M059J (cell line): ENCODE data around the gene NLRP9. TPM values are rescaled to one million over a fixed set of nuclear protein-coding genes. Genes with fewer than 3 reads are reported as not detected.

Source experiments
- DNase-seq: peaks from one replicate; pipeline ENCODE4 v3.0.0-alpha.2; 2012; ENCODE audit warnings: low read depth
- total RNA-seq: library from RNA; depleted of rRNA; stranded (reverse); fragments of >200 nt; shearing (Covaris generic); gene quantifications from 2 replicates; pipeline ENCODE4 v1.2.3, GENCODE V29; 2014

NLRP9 gene
- total RNA-seq, 1 experiment from 2014 or later: not detected

DNA sequence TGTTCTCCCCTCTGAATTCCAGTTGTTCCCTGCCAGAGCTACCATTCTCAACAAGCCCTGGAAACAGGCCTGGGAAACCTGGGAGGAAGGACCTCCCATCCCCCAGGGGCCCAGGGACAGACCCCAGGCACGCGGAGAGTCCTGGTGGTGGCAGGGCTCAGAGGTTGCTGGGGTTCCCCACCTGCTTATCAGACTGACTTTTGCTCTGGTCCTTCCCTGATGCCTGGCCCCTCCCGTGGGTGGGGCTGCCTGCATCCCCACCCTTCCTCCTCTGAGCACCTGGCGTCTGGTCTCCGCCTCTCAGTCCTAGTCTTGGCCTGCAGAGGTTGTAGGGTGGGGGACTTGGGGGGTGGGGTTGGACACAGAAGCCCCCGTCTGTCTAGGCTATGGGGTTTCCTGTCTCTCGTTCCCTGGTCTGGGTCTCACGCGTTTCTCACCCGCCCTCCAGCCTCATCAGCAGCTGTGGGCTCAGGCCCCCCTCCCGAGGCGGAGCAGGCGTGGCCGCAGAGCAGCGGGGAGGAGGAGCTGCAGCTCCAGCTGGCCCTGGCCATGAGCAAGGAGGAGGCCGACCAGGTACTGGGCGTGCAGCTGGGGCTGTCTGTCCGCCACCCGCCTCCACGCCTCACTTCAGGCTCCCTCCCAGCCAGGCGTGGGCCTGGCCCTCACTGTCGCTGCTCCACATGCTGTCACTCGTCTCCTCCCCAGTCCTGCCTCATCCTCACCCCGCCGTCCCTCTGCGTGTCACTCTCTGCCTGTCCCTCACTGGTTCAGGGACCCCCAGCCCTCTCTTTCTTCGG is 49.6 kb downstream of the NLRP9 start:
- DNase-seq: no peak

DNA sequence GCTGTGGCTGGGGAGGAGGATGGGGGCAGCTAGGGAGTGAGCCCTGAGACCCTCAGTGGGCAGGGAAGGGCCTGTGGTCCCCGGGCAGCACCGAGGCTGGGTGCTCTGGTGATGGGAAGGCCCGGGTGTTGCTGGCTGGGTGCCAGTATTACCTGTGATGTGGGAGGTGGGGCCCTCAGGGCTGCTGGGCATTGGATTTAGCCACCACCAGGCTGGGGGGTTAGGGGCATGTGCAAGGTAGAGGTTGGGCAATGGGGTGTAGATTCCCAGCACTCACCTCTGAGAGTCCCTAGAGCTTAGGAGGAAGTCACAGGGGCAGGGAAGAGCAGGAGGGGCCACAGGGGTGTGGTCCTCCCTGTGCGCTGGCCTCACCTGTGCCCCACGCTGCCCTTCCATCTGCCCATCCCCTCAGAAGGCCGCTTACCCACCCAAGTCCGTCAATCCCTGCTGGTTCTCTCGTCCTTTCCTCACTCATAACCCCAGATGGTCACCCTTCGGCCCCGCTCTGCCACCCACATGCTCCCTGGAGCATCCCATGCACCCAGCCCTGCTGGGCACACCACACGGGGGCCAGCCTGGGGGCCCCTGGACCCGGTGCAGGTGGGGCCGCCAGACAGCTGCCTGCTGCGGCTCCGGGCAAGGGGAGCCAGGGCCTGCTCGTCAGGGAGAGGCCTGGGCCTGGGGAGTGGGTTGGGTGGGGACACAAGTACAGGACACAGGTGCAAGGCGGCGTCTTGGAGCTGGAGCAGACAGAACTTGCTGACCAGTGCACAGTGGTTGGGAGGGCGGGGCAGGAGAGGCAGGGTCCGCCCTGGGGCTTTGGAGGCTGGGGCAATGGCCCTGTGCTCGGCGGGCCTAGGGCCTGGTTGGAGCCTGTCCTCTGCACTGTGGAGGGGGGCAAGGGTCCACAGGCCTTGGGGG is 50.7 kb downstream of the NLRP9 start:
- DNase-seq: no peak

DNA sequence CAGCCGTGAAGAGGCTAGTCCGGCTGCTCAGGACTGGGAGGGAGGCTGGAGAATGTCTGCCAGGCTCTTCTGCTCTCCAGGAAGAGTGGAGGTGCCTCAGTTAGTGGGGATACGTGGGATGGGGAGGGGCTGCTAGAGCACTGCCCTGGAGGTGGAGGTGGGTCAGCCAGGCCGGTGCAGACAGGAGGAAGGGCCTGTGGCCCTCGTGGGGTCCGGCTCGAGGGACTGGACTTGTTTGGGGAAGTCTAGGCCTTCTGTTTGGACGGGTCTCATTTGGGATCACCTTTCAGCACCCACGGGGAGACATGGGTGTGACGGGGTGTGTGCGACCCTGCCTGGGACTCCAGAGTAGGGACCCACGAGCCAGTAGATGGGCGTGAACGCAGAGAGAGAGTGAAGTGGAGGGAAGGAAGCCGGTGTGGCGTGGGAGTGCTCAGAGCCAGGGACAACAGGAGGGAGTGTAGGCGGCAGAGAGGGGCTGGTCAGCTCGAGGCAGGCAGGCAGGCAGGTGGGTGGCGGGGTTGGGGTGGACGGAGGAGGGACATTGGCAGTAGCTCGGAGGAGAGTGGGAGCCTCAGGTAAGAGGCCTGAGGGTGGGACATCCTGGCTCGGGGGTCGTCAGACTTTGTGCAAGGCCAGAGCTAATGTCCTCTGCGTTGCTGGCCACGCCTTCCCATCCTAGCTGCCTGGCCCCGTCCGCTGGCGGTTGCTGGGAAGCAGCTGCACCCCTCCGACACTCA is 51.7 kb downstream of the NLRP9 start:
- DNase-seq: no peak

DNA sequence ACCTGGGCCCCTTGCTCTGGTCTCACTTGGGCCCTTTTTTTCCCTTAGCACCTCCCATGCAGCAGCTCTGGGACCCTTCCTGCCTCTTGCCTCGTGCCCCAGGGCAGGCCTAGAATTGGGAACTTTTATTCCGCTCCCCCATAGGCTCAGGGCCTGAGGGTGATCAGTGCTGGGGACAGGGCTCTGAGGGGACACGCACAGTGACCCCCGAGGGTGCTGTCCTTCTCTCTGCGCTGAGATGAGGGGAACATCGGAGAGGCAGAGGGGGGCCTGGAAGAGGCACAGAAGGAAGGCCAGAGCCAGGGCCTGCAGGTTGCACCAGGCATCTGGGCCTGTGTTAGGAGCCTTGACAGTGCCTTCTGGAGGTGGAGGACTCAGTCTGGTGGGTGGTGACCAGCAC is 52.4 kb downstream of the NLRP9 start:
- DNase-seq: no peak

DNA sequence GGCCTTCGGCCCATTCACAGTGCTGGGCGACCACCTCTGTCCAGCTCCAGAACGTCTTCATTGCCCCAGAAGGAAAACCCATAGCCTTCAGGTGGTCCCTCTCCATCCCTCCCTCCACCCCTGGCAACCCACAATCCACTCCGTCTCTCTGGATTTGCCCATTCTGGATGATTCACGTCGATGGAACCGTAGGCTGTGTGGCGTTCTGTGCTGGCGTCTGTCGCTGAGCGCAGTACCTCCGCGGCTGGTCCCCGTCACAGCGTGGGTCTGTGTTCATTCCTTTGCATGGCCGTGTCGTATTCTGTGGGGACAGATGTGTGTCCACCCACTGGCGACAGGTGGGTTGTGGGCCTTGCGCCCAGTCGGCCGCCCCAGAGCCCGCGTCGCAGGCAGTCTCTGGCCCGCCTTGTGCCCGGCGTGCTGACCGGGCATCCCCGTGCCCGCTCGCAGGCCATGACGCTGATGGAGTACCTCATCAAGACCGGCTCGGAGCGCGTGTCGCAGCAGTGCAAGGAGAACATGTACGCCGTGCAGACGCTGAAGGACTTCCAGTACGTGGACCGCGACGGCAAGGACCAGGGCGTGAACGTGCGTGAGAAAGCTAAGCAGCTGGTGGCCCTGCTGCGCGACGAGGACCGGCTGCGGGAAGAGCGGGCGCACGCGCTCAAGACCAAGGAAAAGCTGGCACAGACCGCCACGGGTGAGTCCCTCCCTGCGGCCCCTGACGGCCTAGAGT is 53.1 kb downstream of the NLRP9 start:
- no peak for DNase-seq

DNA sequence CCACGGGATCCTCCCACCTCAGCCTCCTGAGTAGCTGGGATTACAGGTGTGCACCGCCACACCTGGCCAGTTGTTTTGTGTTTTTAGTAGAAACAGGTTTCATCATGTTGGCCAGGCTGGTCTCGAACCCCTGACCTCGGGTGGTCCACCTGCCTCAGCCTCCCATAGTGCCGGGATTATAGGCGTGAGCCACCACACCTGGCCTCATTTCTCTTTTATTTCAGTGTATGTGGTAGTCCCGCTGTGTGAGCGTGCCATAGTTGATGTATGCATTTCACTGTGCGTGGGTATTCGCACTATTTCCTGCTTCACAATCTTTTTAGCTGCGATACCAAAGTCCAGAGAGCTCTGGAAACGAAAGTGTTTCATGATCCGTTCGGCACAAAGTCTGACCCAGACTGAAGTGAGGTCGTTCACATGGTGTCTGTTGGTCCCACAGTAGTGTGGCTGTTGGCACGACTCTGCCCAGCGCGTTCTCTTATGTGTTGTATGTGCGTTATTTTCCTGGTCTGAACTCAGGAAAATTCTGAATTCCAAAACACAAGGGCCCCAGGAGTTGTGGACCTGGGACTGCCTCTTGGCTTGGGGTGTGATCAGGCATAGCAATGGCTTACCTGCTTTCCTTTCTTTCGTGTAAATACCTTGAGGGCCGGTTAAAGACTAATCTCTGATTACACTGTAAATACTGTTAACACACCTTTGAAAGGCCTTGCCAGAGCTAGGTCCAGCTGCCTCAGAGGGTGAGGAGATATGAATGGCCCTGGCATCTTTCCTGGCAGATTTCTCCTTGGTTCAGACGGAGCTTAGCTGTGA is 54.5 kb downstream of the NLRP9 start:
- DNase-seq: no peak

DNA sequence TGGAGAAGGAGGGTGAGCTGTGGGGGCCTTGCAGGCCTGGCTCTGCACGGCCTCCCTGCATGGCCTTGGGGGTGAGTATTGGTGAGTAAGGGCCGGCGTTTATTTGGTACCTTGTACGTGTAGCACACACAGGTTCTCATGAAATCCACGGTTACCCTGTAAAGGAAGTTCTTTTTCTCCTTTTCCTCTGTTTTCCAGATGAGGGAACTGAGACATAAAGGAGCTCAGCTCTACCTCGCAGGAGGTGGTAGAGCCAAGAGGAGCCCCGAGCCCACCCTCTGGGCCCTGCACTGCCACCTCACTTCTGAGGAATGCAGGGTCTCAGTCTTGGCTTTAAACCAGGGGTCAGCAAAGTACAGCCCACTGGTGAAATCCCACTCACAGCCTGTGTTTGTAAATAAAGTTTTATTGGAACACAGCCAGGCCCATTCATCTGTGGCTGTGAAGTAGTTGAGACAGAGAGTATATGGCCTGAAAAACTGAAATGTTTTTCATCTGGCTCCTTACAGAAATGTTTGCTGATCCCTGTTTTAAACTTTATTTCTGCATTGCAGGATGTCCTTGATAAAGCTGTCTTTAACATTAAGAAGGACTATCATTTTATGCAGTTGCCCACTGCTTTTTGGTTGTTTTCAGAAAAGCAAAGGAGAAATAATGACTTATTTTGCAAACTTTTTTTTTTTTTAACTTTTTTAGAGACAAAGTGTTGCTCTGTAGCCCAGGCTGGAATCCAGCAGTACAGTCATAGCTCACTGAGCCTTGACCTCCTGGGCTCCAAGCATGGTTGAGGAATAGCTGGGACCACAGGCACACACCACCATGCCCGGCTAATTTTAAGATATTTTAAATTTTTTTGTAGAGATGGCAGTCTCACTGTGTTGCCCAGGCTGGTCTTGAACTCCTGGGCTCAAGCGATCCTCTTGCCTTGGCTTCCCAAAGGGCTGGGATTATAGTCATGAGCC is 56.8 kb downstream of the NLRP9 start:
- DNase-seq: no peak

DNA sequence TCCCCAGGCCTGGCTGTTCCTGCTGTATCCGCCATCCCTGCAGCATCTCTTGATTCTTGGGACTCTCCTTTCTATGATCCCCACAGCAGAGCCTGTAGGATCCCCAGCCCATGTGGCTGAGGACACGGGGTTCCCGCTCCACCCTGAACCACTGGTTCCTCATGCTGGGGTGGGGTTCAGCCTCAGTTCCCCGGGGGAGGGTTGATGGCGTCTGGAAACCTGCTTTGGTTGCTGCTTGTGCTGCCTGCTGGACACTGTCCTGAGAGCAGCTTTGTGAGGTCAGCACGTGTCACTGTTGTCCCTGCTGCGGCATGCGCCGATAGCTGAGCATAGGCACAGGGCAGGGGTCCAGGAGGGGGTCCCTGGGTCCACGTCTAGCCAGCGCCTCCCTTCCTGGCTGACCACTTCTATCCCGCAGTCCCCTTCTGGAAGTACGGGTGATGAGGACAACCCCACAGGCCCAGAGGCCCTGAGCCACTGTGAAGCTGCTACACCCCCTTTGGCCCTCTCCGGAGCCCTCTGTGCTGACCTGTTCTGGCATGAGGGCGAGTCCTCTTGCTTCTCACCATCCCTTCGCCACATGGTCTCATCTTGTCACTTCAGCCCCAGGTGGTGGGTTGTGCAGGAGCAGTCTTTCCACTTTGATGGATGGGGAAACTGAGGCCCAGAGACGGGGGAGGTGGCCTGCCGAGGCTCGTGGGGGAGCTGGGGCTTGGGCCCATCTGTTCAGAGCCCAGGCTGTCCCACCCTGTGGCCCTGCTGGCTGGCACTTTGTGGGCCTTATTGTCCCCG is 57.7 kb downstream of the NLRP9 start:
- no peak for DNase-seq

DNA sequence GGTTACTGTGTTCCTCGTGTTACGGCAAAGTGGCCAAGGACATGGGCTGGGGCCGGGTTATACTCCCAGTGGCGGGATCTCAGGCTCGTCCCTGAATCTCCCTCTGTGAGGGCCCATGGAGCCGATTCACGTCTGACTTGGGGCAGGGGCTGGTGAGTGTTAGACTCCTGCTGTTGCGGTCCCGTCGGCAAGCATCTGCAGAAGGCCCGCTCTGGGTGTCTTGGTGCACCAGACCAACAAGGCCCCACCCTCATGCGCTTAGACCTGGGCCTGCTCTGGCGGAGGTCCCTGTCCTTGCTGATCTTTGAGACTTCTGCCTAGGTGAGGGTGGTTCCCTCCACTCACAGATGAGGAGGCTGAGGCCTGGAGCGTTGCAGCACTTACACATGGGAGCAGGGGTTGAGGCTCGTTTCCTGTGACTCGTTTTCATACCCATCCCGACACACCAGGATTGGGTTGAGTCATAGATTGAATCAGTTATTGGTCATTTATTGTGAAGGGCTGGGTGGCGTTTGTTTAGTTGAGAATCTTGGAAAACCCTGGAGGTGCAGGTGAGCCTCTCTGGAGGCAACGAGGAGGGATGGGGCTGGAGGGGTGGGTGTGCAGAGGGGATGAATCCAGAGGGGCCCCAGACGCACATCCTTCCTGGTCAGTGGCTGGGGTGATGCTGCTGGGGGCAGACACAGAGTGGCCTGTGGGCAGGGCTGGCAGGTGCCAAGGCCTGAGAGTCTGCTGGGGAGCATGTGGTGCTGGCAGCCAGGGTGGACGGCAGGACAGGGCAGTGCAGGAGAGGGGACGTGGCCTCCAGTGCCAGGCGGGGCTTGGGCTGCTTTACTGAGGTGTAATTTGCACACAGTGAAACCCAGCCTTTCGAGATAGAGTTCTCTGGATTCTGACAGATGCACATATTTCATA is 58.6 kb downstream of the NLRP9 start:
- peak; percentile 39 for DNase-seq

DNA sequence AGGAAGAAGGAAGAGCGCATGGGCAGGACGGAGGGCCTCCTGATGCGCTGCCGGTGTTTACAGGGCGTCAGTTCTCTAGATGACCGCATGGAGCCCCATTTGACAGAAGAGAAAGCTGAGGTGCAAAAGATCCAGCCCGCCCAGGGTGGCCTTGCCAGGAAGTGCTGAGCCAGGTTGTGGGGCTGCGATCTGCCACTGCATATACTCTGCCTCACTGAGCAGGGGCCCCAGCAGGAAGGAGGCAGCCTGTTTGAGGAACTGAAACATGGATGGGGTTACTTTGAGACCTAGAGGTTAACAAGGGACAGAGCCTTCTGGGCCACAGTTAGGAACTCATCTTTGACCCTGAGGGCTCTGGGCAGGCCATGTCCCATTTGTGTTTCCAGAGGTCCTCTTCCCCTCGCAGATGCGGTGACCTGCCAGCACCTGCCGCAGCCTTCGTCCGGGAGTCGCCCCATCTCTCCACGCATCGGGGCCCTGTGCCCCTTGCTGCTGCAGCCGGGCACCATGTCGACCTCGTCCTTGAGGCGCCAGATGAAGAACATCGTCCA is 60.0 kb downstream of the NLRP9 start:
- DNase-seq: no peak

DNA sequence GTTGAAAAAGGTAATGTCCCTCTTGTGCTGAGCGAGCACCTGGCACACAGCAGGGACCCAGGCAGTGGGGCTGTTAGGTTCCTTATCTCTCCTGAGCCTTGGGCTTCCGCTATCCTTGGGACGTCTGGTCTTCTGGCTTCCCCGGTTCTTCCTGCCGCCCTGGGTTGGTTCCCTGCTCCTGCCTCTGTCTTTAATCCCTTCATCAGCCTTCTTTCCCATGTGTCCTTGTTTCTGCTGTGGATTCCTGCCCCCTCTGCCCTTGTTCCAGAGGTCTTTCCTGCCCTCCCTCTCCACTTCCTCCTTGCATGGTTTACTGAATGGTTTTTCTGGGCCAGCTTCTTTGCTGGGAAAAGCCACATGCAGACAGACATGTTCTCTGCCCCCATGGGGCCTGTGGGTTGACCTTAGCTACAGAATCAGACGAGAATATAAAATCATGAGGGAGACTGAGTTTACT is 60.6 kb downstream of the NLRP9 start:
- no peak for DNase-seq

DNA sequence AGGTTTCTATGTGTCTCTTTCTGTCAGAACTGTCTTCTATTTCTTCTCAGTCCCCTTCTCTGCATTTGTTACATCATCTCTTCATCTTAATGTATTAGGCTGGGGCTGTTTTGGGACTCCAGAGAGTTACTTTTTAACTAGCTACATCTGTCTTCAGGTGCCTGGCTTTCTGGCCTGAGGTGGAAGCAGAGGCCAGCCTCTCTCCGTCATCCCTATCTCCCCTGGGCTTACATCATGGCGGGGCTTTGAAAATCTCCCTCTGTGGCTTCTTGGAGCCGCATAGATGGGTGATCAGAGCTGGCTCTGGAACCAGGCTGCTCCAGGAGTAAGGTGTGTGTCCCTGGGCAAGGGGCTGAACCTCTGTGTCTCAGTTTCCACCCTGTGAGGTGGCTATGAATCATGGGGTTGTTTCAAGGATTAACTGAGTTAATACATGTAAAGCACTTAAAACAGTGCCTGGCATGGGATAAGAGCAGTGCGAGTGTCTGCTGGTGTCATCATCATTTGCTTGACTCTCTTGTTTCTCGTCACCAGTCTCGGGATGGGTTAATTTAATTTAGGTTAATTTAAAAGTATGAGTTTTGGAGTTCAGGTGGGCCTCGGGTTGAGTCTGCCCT is 61.2 kb downstream of the NLRP9 start:
- DNase-seq: no peak

DNA sequence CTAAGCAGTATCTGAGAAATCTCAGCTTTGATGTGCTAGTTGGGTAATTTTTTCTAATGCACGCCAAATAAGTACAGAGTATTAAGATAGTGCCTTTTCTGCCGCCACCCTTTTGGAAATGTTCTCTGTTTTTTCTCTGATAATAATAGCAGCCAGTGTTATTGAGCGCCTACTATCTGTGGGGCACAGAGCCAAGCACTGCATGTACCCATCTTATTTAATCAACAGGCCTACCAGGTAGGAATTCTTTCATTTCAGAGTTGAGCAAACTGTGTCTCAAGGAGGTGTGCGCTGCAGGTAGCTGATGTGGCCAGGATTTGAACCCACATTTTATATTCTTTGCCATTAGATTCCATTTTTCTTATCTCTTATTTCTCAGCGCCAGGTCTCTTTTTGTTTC is 61.8 kb downstream of the NLRP9 start:
- DNase-seq: no peak

DNA sequence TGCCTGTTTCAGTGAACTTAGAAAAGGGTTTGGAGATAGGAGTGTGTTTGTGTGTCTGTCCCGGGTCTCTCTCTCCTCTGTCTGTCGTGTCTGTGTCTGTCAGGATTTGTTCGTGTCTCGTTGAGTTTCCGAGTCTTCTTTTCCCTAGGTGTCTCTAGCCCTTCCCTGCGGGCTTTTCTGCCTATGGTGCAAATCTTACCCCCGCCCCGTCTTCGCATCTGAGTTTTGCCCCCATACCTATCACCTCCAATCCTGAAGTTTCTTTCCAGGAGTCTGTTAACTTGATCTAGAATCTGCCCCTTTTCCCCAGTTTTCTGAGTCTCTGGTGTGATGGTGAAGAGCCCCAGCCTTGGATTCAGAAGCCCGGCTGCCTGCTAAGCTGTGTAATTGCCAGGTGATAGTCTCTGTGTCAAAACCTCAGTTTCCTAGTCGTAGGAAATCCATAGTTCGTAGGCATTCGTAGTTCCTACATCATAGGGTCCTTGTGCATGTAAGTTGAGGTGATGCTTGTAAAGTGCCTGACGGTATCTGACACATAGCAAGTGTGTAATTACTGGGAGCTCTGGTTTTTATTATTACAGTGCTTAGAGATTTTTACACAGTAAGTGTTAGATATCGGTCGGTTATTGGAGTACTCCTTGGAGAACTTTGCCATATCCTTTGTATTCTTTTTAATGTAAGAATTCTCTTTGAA is 62.4 kb downstream of the NLRP9 start:
- DNase-seq: no peak

DNA sequence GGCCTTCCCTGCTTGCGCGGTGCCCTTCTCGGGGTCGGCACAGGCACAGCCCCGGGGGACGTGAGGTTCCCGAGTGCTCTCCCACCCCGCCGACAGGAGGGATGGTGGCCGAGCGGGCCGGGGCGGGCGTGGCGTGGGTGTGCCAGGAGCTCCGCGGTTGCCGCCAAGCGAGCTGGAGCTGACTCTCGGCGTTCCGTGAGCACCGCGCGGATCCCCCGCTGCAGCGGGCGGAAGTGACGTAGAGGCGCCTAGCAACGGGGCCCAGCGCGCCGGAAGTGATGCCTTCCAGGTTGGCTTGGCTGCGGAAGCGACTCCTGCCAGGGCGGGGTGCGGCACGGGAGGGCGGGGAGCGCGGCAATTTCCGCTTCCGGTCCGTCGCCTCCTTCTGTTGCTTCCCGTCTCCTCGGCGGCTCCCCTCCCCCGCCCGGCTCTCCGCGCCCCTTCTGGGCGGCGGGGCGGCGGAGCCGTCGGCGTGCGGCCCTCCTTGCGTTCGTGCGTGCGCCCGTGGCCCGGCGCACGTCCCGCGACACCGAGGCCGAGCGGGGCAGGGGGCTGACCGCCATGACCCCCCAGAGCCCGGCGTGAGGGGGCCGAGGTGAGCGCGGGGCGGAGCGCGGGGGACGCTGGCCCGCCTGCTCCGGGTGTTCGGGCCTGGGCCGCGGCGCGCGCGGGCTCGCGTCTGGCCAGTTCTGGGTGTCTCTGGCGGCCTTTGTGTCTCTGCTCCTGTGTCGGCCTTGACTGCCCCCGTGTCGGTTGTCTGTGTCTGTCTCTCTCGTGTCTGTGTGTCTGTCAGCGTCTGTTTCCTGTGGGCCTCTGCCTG is 63.2 kb downstream of the NLRP9 start, which contains the start of gene EPN1:
TSS of gene EPN1 (plus strand) at position 386 of the 820 bp plus-strand sequence. CDS start 3,402 bp downstream, outside the sequence.
- peak; percentile 96 for DNase-seq
